ENCODE measurements around the gene SNX25.

Gene SNX25

GRCh38 chr4:185269286-185269685 is 59.9 kb downstream of the SNX25 start:
- DNase-seq: no peak

DNA sequence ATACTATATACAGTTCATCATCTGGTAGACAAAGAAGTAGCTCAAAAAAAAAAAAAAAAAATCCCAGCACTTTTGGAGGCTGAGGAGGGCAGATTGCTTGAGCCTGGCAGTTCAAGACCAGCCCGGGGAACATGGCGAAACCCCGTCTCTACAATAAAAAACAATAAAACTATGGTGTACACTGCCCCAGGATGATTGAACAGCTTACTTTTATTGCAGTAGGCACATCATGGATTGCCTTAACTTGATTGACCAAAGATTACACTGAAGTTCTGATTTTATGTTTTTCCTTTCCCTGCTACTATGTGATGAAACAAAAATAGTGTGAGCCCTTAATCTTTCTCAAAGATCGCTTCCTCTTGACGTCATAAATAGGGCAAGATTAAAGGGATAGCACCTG is 60.6 kb downstream of the SNX25 start:
- no peak for DNase-seq

- DNase-seq: no peak
Measured at GRCh38 chr4:185270885-185271284, 61.5 kb downstream of the SNX25 start.

GRCh38 chr4:185272245-185272644 is 62.8 kb downstream of the SNX25 start:
- DNase-seq: no peak

- no peak for DNase-seq
Measured at GRCh38 chr4:185275501-185275900, 66.1 kb downstream of the SNX25 start.

DNA sequence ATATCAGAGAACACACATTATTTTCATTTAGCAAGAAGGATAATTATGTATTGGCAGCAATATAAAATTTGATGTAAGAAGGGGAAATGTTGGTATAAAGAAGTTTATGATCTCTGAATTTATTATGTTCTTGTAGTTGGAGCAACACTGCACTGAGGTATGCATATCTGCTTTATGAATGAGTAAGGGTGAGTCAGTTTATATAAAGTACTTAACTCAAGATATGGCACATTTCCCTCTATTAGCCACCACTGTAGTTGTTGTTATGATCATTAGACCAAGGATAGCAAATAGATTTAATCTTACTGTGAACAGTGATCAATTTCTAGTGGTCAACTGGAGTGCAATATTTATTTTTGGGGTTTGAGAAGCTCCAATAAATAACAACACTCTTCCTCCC is 66.6 kb downstream of the SNX25 start:
- no peak for DNase-seq

DNA sequence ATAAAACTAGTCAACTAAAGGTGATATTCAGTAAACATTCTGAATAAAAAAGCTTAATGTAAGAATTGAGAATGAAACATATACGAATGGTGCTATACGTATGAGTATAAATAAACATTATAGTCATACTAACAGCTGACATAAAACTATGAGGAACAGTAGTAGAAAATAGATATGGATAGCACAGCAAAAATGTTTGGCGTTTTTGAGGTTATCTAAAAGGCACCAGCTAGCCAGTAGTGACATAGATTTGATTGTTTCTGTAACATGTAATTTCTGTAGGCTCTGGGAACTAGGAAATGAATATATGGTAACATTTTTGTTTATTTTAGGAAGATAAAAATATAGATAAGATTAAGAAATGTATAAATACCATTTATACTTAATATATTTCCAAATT is 69.3 kb downstream of the SNX25 start:
- no peak for DNase-seq

DNA sequence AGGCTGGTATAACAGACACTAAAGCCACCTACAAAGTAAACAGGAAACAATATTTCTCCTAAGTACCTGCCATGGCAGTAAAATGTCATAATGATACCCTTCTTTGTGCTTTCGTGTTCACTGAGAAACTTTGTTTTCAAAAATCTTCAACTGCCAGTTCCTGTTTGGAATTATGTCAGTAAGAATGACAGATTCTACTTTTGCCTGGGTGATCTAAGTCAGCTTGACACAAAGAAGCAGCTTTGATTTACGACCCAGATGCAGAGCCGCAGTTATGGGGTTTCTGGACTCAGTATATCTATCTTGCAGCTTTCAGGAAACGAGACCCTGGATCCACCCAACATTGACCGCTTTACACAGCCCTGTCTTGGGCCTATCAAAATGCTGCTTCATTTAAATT is 71.2 kb downstream of the SNX25 start:
- DNase-seq: no peak

DNA sequence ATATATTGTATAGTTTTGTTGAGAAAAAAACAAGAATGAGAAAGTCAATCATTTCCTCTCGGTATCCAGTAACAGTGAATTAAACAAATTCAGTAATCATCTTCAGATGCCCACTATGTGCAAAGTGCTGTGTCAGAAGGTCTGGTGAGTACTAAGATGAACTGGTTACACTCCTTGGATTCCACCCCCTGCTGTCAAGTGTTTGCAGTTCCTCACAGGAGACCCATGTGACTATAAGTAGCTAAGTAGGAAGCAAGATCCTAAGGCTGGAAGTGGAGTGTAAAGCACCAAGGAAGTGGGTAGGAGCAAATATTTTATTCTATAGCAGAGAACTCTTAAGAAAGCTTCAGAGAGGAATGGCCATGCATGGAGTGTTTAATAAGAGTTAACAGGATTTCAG is 73.6 kb downstream of the SNX25 start:
- peak; percentile 7 for DNase-seq

GRCh38 chr4:185283723-185284122 is 74.3 kb downstream of the SNX25 start:
- DNase-seq: no peak

DNA sequence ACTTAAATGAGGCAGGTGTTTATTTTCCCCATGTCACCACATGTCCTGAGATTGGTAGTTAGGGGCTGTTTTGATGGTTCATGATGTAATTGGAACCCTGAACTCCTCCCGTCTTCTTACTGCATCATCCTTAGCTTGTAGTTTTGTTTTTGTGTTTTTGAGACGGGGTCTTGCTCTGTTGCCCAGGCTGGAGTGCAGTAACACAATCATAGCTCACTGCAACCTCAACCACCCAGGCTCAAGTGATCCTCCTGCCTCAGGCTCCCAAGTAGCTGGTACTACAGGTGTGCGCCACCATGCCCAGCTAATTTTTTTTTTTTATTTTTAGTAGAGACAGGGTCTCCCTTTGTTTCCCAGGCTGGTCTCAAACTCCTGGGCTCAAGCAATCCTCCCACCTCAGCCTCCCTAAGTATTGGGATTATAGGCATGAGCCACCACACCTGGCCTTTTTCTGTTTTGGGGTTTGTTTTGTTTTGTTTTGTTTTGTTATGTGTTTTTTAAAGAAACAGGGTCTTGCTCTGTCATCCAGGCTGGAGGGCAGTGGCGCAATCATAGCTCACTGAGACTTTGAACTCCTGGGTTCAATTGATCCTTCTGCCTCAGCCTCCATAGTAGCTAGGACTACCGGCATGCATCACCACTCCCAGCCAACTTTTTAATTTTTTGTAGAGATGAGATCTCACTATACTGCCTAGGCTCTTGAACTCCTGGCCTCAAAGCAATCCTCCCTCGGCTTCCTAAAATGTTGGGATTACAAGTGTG is 76.4 kb downstream of the SNX25 start:
- no peak for DNase-seq

- no peak for DNase-seq
Measured at GRCh38 chr4:185286571-185286970, 77.2 kb downstream of the SNX25 start.

- DNase-seq: no peak
Measured at GRCh38 chr4:185287031-185287430, 77.6 kb downstream of the SNX25 start.

DNA sequence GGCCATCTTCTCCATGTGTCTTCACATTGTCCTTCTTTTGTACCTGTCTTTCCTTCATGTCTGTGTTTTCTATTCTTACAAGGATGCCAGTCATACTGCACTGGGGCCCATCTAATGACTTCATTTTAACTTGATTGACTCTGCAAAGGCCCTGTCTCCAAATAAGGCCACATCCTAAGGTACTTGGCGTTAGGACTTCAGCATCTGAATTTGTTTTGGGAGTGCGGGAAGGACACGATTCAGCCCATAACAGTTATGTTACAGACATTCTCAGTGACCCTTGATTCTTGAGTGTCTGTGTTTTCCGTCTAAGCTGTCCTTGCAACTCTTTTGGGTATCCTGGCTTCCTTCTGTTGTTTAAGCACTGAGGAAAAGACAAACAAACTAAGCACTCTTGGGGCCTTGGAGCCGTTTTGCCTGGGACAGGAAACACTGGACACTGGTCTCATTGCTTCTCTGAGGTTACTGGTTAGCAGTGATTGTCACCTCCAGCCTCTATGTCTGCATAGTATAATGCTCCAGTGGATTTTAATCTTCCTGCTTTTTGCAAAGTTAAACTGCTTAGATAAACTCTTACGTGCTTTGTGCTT is 80.7 kb downstream of the SNX25 start:
- DNase-seq: no peak

GRCh38 chr4:185290656-185291055 is 81.3 kb downstream of the SNX25 start:
- DNase-seq: no peak

DNA sequence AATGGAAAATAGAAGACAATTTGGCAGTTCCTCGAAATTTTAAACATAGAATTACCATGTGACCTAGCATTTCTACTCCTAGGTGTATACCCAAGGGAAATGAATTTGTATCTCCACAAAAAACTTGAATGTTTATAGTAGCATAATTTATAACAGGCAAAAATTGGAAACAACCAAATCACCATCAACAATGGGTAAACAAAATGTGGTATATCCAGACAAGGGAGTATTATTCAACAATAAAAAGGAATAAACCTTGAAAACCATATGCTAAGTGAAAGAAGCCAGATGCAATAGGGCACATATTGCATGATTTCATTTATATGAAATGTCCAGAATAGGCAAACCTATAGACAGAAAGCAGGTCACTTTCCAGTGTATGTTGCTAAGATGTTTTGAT is 83.8 kb downstream of the SNX25 start:
- DNase-seq: no peak

DNA sequence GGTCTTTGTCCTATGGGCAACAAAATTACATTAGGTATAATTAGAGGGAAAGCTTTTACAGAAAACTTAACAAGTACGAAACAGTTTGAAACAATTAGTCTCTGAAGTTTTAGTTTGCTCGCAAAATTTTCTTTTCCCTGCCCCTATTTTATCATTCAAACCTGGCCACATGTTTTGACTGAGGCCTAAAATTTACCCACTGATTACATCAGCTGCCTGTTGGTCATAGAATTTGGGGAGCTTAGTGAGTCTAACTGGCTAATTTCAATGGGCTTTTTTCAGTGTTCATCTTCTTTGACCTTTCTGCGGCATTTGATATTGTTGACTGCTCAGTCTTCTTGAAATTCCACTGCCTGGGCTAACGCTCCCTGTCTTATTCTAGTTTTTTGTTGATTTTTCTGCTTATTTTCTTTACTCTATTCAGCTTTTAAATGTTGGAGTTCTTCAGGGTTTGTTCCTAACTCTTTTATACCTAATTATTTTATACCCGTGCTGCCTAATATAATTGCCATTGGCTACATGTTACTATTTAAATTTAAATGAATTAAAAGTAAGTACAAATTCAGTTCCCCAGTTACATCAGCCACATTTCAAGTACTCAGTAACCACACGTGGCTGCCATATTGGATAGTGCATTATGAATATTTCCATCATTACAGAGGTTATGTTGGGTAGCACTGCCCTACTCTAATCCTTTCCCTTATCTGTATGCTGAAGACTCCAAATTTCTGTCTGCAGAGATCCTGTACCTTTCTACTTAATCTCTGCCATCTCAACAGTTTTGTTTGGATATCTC is 87.5 kb downstream of the SNX25 start:
- no peak for DNase-seq

- DNase-seq: no peak
Measured at GRCh38 chr4:185298728-185299430, 89.5 kb downstream of the SNX25 start.

- DNase-seq: no peak
Measured at GRCh38 chr4:185304541-185304940, 95.1 kb downstream of the SNX25 start.

DNA sequence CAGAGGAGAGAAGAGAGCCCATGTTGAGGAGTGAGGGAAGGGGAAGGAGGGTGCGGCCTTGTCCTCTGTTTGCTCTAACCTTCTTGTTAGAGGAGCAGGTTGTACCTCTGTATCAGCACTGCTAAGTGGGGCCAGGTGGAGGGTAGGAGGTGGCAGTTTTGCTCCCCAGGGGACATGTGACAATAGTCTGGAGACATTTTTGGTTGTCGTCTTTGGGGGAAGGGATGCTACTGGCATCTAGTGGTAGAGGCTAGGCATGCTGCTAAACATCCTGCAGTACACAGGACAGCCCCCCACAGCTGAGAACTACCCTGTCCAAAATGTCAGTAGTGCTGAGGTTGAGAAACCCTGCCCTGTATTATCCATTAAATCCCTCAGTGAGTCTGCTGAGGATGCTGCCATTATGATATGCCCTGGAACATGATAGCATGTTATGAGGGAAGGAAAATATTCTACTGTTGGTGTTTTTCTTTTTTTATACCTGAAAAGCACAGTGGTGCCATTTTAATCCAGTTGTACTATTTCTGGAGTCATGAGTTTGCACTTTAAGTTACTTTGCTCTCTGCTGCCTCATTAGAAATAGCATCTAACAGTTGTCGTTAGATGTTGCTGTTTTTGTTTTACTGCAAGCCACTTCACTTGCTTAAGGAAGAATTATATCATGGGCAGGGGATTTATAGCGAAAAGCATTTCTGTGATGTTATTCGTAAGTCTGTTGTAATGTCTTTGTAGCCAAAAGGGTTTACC is 95.7 kb downstream of the SNX25 start:
- DNase-seq: no peak

DNA sequence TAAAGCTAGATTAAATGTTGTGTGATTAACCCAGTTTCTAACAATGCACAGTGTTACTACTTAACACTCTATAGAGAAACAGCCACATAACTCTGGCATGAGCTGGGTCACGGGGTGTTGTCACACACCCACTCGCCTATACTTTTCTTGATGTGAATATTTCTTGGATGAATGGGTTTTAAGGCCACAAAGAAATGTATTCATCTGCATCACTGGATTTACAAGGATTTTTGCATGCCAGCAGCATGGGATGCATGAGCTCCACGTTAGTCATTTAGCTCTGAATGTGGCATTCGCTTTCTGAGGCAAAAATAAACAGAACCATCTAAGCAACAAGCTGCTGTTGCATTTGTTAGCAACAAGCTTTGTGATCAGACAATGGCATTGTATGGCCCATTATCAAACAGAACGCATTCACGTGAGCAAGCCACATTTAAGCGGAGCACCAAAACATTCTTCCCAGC is 96.6 kb downstream of the SNX25 start:
- no peak for DNase-seq

GRCh38 chr4:185307136-185307950 is 97.9 kb downstream of the SNX25 start:
- no peak for DNase-seq

Measured in suppressor macrophage treated with lipopolysaccharide for 4 hours (primary cell).